GM23338 (cell line): Measurements from ENCODE around the gene EPHA6. TPM values are rescaled to one million over a fixed set of nuclear protein-coding genes. Genes with fewer than 3 reads are reported as not detected.
"Not testable (repeated sequence)": the region's sequence is repeated elsewhere in the genome, so short reads cannot be mapped to it uniquely, and the experiment has no call there.

Experiments
- ATAC-seq: fragments of 200-7000 bp; cut with Tn5 transposase; 3 replicates; pipeline ENCODE4 v1.9.1; 2020
- DNase-seq: peaks from one replicate; pipeline ENCODE4 v3.0.0-alpha.2; 2015; ENCODE audit warnings: low spot score
- H2AFZ ChIP-seq: fragments of 200-600 bp; sonication (generic); 2 replicates; pipeline ENCODE4 v1.8.0; 2016; ENCODE audit warnings: antibody characterized with exemption, mild to moderate bottlenecking, moderate library complexity
- H3F3A ChIP-seq: fragments of 200-600 bp; sonication (generic); replicated peaks from 2 replicates; pipeline ENCODE4 v1.8.0; 2017; ENCODE audit warnings: antibody characterized with exemption, mixed run types, low read depth
- H3K27ac ChIP-seq: fragments of 200-600 bp; sonication (generic); 2 replicates; pipeline ENCODE4 v1.6.1; 2016; ENCODE audit warnings: low read depth
- H3K27me3 ChIP-seq: fragments of 200-600 bp; sonication (generic); 2 replicates; pipeline ENCODE4 v1.8.0; 2016; ENCODE audit warnings: mild to moderate bottlenecking, mixed run types, moderate library complexity; ENCODE audit not compliant: insufficient read depth
- H3K36me3 ChIP-seq: fragments of 200-600 bp; sonication (generic); 2 replicates; pipeline ENCODE4 v1.8.0; 2016; ENCODE audit warnings: mild to moderate bottlenecking; ENCODE audit not compliant: insufficient read depth
- H3K4me1 ChIP-seq: fragments of 200-600 bp; sonication (generic); 2 replicates; pipeline ENCODE4 v1.8.0; 2016; ENCODE audit warnings: mild to moderate bottlenecking, moderate library complexity; ENCODE audit not compliant: insufficient read depth
- H3K4me2 ChIP-seq: fragments of 200-600 bp; sonication (generic); 2 replicates; pipeline ENCODE4 v1.7.1; 2017; ENCODE audit warnings: mixed run types
- H3K4me3 ChIP-seq: fragments of 200-600 bp; sonication (generic); 2 replicates; pipeline ENCODE4 v1.6.1; 2016; ENCODE audit warnings: mixed run types
- H3K79me2 ChIP-seq: fragments of 200-600 bp; sonication (generic); replicated peaks from 2 replicates; pipeline ENCODE4 v1.8.0; 2017; ENCODE audit warnings: mild to moderate bottlenecking; ENCODE audit not compliant: insufficient read depth
- H3K9me2 ChIP-seq: fragments of 200-600 bp; sonication (generic); 2 replicates; pipeline ENCODE4 v1.8.0; 2017; ENCODE audit not compliant: insufficient read depth
- H4K20me1 ChIP-seq: fragments of 200-600 bp; sonication (generic); replicated peaks from 2 replicates; pipeline ENCODE4 v1.8.0; 2017; ENCODE audit warnings: mild to moderate bottlenecking; ENCODE audit not compliant: insufficient read depth
- H3K27ac Mint-ChIP-seq: 2 replicates; pipeline ENCODE4 v1.8.0; 2020; ENCODE audit warnings: inconsistent platforms, mild to moderate bottlenecking, moderate library complexity, mixed read lengths
- H3K27me3 Mint-ChIP-seq: 3 replicates; pipeline ENCODE4 v1.8.0; 2022; ENCODE audit warnings: low read depth, mild to moderate bottlenecking, moderate library complexity, mixed read lengths, inconsistent platforms; ENCODE audit not compliant: insufficient read depth, poor library complexity
- H3K36me3 Mint-ChIP-seq: 3 replicates; pipeline ENCODE4 v1.8.0; 2021; ENCODE audit warnings: low read depth, mild to moderate bottlenecking, inconsistent platforms, moderate library complexity, mixed read lengths
- H3K4me1 Mint-ChIP-seq: 3 replicates; pipeline ENCODE4 v1.8.0; 2020; ENCODE audit warnings: mild to moderate bottlenecking, inconsistent platforms, mixed read lengths
- H3K4me3 Mint-ChIP-seq: 3 replicates; pipeline ENCODE4 v1.8.0; 2021; ENCODE audit warnings: moderate library complexity, mild to moderate bottlenecking, inconsistent platforms, mixed read lengths
- H3K9me3 Mint-ChIP-seq: 3 replicates; pipeline ENCODE4 v1.8.0; 2020; ENCODE audit warnings: moderate library complexity, mild to moderate bottlenecking, inconsistent platforms, mixed read lengths
- CREB1 ChIP-seq: fragments of 250-450 bp; sonication (Bioruptor Pico); IDR thresholded peaks from 2 replicates; pipeline ENCODE4 v1.5.0; 2020; ENCODE audit warnings: low read depth, mild to moderate bottlenecking, moderate library complexity
- CTCF ChIP-seq, 2 experiments: fragments of 200-600 bp in 1 of 2; sonication (generic) in 1 of 2; conservative IDR thresholded peaks; 2 replicates each; pipeline versions ENCODE4 v1.5.1 to v1.6.1; 2016 to 2017; ENCODE audit warnings: antibody characterized with exemption in 2 of 2, low read depth in 2 of 2, mild to moderate bottlenecking in 2 of 2, moderate library complexity in 1 of 2
- ETS1 ChIP-seq: IDR thresholded peaks from 2 replicates; pipeline ENCODE4 v1.6.1; 2016; ENCODE audit warnings: antibody characterized with exemption
- EZH2 ChIP-seq: fragments of 200-600 bp; sonication (generic); IDR thresholded peaks from one replicate; pipeline ENCODE4 v1.8.0; 2017; ENCODE audit warnings: antibody characterized with exemption, mild to moderate bottlenecking, low read depth; ENCODE audit not compliant: unreplicated experiment
- EZH2phosphoT487 ChIP-seq: fragments of 200-600 bp; sonication (generic); IDR thresholded peaks from one replicate; pipeline ENCODE4 v1.8.1; 2018; ENCODE audit warnings: antibody characterized with exemption; ENCODE audit not compliant: unreplicated experiment
- JUNB ChIP-seq: IDR thresholded peaks from one replicate; pipeline ENCODE4 v1.6.1; 2016; ENCODE audit warnings: antibody characterized with exemption; ENCODE audit not compliant: unreplicated experiment
- NANOG ChIP-seq: IDR thresholded peaks from 2 replicates; pipeline ENCODE4 v1.6.1; 2016; ENCODE audit warnings: antibody characterized with exemption, borderline replicate concordance
- STAT1 ChIP-seq: IDR thresholded peaks from one replicate; pipeline ENCODE4 v1.6.1; 2016; ENCODE audit warnings: antibody characterized with exemption; ENCODE audit not compliant: unreplicated experiment
- ZNF114 ChIP-seq: fragments of 250-450 bp; sonication (Bioruptor Pico); IDR thresholded peaks from 2 replicates; pipeline ENCODE4 v1.5.0; 2020; ENCODE audit warnings: mild to moderate bottlenecking, moderate library complexity
- ZNF331 ChIP-seq: fragments of 250-450 bp; sonication (Bioruptor Pico); IDR thresholded peaks from 2 replicates; pipeline ENCODE4 v1.5.0; 2020; ENCODE audit warnings: low read depth, mild to moderate bottlenecking, moderate library complexity
- ZNF462 ChIP-seq: fragments of 250-450 bp; sonication (Bioruptor Pico); IDR thresholded peaks from 2 replicates; pipeline ENCODE4 v1.5.0; 2020; ENCODE audit warnings: mild to moderate bottlenecking, moderate library complexity
- polyA plus RNA-seq: library from polyadenylated mRNA; unstranded; fragments of >200 nt; fragmentation: Nextera tagmentation; extraction: Ambion mirVana; gene quantifications from 2 replicates; pipeline ENCODE4 v1.2.1, GENCODE V29; 2016
- total RNA-seq: library from RNA; depleted of rRNA; stranded (reverse); fragments of >200 nt; shearing (Covaris generic); gene quantifications from 2 replicates; pipeline ENCODE4 v1.2.3, GENCODE V29; 2014

EPHA6 gene
- total and polyA plus RNA-seq, 2 experiments from 2014 or later = 0.37 to 2.6 TPM

GRCh38 chr3:97276879-97277550, 462.6 kb downstream of the EPHA6 start:
- H3K4me1 Mint-ChIP-seq = peaks cover 33% of the 10 kb centered on the region
- peaks cover 18% of the 10 kb centered on the region; the same call in 1 of the 3 replicates for H3K36me3 Mint-ChIP-seq
- not testable (repeated sequence) for H3F3A ChIP-seq, H3K27me3 ChIP-seq, H3K4me3 ChIP-seq, H3K4me3 Mint-ChIP-seq, H3K9me2 ChIP-seq, DNase-seq, ATAC-seq, H4K20me1 ChIP-seq, H3K27ac ChIP-seq, H3K27me3 Mint-ChIP-seq, H3K36me3 ChIP-seq, H3K79me2 ChIP-seq, H3K9me3 Mint-ChIP-seq
- H3K4me1 ChIP-seq = peaks cover 13% of the 10 kb centered on the region
- H3K4me2 ChIP-seq = peak overlapping the region; percentile 6; the same call in 1 of the 2 replicates
- peak overlapping the region; percentile 14 for H3K27ac Mint-ChIP-seq
- H2AFZ ChIP-seq = peak overlapping the region; percentile 95

- peaks cover 5% of the 10 kb centered on the region; the same call in 2 of the 3 replicates for H3K9me3 Mint-ChIP-seq
- TF ChIP-seq EZH2phosphoT487 = no peak
- TF ChIP-seq ETS1 = no peak
- TF ChIP-seq STAT1 = no peak
- no peak for TF ChIP-seq EZH2
- no peak for TF ChIP-seq ZNF462 (CRISPR knock-in tag)
- TF ChIP-seq CTCF (conservative IDR thresholded peaks at IDR 0.05; ENCODE audit: low read depth in 2 of 2) = no peak
- TF ChIP-seq CREB1 = no peak
- no peak for TF ChIP-seq ZNF114 (CRISPR knock-in tag)
- no peak for TF ChIP-seq JUNB
- no peak for TF ChIP-seq ZNF331 (CRISPR knock-in tag)
- no peak for TF ChIP-seq NANOG
- peaks cover 15% of the 10 kb centered on the region; the same call in 1 of the 3 replicates for H3K36me3 Mint-ChIP-seq
- Histone ChIP-seq H3K4me3 (no peak overlapping the region), H3K27me3 (no peaks in the 10 kb centered on the region), H3K4me1 (peaks cover 13% of the 10 kb centered on the region), H3F3A (no peaks in the 10 kb centered on the region), H4K20me1 (no peaks in the 10 kb centered on the region), H3K9me2 (no peaks in the 10 kb centered on the region), H2AFZ (no peak overlapping the region), H3K27ac (no peak overlapping the region), H3K4me2 (0 out of 2 replicates have a peak overlapping the region, but pooled peaks have one; percentile 6), H3K79me2 (no peaks in the 10 kb centered on the region), H3K36me3 (no peaks in the 10 kb centered on the region)
- H3K27ac Mint-ChIP-seq = no peak overlapping the region
- no peak overlapping the region for H3K4me3 Mint-ChIP-seq
- H3K4me1 Mint-ChIP-seq = peaks cover 26% of the 10 kb centered on the region
- DNase-seq (no peak), ATAC-seq (no peak)
- H3K27me3 Mint-ChIP-seq = peaks cover 2% of the 10 kb centered on the region
Measured at GRCh38 chr3:97277708-97278107, 463.3 kb downstream of the EPHA6 start.
